ENCODE data around the gene PPM1A. TPM values are rescaled to one million over a fixed set of nuclear protein-coding genes. Genes with fewer than 3 reads are reported as not detected.
"Not testable (repeated sequence)": the region's sequence is repeated elsewhere in the genome, so short reads cannot be mapped to it uniquely, and the experiment has no call there.

PPM1A gene
- total RNA-seq, 1 experiment from 2014 or later, result 16.0 TPM

GRCh38 chr14:60278350-60278749, 29.3 kb downstream of the PPM1A start:
- no peak overlapping the region for H3K4me3 ChIP-seq
- DNase-seq, result no peak
- H3K27me3 ChIP-seq, result no peaks in the 10 kb centered on the region
- H3K9me3 ChIP-seq, result no peaks in the 10 kb centered on the region
- H3K36me3 ChIP-seq, result no peaks in the 10 kb centered on the region

- H3K4me3 ChIP-seq, result no peak overlapping the region
- H3K9me3 ChIP-seq, result no peaks in the 10 kb centered on the region
- peaks cover 25% of the 10 kb centered on the region for H3K36me3 ChIP-seq
- no peaks in the 10 kb centered on the region for H3K27me3 ChIP-seq
- no peak for DNase-seq
Observed at GRCh38 chr14:60287452-60287851, 38.4 kb downstream of the PPM1A start.

- DNase-seq, result no peak
- H3K4me3 ChIP-seq, result no peak overlapping the region
- peaks cover 25% of the 10 kb centered on the region for H3K36me3 ChIP-seq
- no peaks in the 10 kb centered on the region for H3K9me3 ChIP-seq
- H3K27me3 ChIP-seq, result no peaks in the 10 kb centered on the region
Observed at GRCh38 chr14:60288279-60288678, 39.3 kb downstream of the PPM1A start.

GRCh38 chr14:60294411-60295069, 45.5 kb downstream of the PPM1A start:
- DNase-seq, result no peak
- Histone ChIP-seq H3K36me3 (peaks cover 18% of the 10 kb centered on the region), H3K9me3 (no peaks in the 10 kb centered on the region), H3K27me3 (no peaks in the 10 kb centered on the region), H3K4me3 (no peak overlapping the region)

GRCh38 chr14:60300019-60300418, 51.0 kb downstream of the PPM1A start:
- H3K4me3 ChIP-seq, result no peak overlapping the region
- no peaks in the 10 kb centered on the region for H3K36me3 ChIP-seq
- H3K9me3 ChIP-seq, result no peaks in the 10 kb centered on the region
- no peaks in the 10 kb centered on the region for H3K27me3 ChIP-seq
- no peak for DNase-seq

- Histone ChIP-seq H3K27me3 (no peaks in the 10 kb centered on the region), H3K36me3 (no peaks in the 10 kb centered on the region), H3K9me3 (no peaks in the 10 kb centered on the region), H3K4me3 (no peak overlapping the region)
- DNase-seq, result no peak
Observed at GRCh38 chr14:60301685-60302084, 52.7 kb downstream of the PPM1A start.

- no peaks in the 10 kb centered on the region for H3K9me3 ChIP-seq
- no peak for DNase-seq
- H3K36me3 ChIP-seq, result no peaks in the 10 kb centered on the region
- H3K27me3 ChIP-seq, result no peaks in the 10 kb centered on the region
- no peak overlapping the region for H3K4me3 ChIP-seq
Observed at GRCh38 chr14:60302663-60303062, 53.6 kb downstream of the PPM1A start.

GRCh38 chr14:60303745-60304144, 54.7 kb downstream of the PPM1A start:
- no peak for DNase-seq
- Histone ChIP-seq H3K4me3 (no peak overlapping the region), H3K36me3 (no peaks in the 10 kb centered on the region)

GRCh38 chr14:60304509-60304908, 55.5 kb downstream of the PPM1A start:
- no peaks in the 10 kb centered on the region for H3K36me3 ChIP-seq

More at GRCh38 chr14:60303745-60304144, 54.7 kb downstream of the PPM1A start:
- H3K27me3 ChIP-seq, result no peaks in the 10 kb centered on the region
- H3K9me3 ChIP-seq, result no peaks in the 10 kb centered on the region

GRCh38 chr14:60309867-60310552, 61.0 kb downstream of the PPM1A start:
- H3K36me3 ChIP-seq, result no peaks in the 10 kb centered on the region
- H3K4me3 ChIP-seq, result no peak overlapping the region
- DNase-seq, result no peak
- no peaks in the 10 kb centered on the region for H3K9me3 ChIP-seq
- no peaks in the 10 kb centered on the region for H3K27me3 ChIP-seq

More at GRCh38 chr14:60304509-60304908, 55.5 kb downstream of the PPM1A start:
- no peaks in the 10 kb centered on the region for H3K27me3 ChIP-seq
- no peak for DNase-seq
- H3K9me3 ChIP-seq, result no peaks in the 10 kb centered on the region
- no peak overlapping the region for H3K4me3 ChIP-seq

GRCh38 chr14:60311417-60311816, 62.4 kb downstream of the PPM1A start:
- H3K9me3 ChIP-seq, result no peaks in the 10 kb centered on the region
- no peaks in the 10 kb centered on the region for H3K27me3 ChIP-seq
- no peak overlapping the region for H3K4me3 ChIP-seq
- DNase-seq, result no peak
- H3K36me3 ChIP-seq, result no peaks in the 10 kb centered on the region

- Histone ChIP-seq H3K36me3 (no peaks in the 10 kb centered on the region), H3K4me3 (no peak overlapping the region), H3K27me3 (no peaks in the 10 kb centered on the region), H3K9me3 (no peaks in the 10 kb centered on the region)
- DNase-seq, result no peak
Observed at GRCh38 chr14:60313093-60313492, 64.1 kb downstream of the PPM1A start.

- H3K27me3 ChIP-seq, result no peaks in the 10 kb centered on the region
- DNase-seq, result no peak
- no peaks in the 10 kb centered on the region for H3K36me3 ChIP-seq
Observed at GRCh38 chr14:60315196-60315990, 66.4 kb downstream of the PPM1A start.

GRCh38 chr14:60317609-60318008, 68.6 kb downstream of the PPM1A start:
- no peaks in the 10 kb centered on the region for H3K9me3 ChIP-seq
- no peaks in the 10 kb centered on the region for H3K36me3 ChIP-seq
- H3K4me3 ChIP-seq, result no peak overlapping the region
- no peaks in the 10 kb centered on the region for H3K27me3 ChIP-seq
- DNase-seq, result no peak

More at GRCh38 chr14:60315196-60315990, 66.4 kb downstream of the PPM1A start:
- Histone ChIP-seq H3K9me3 (no peaks in the 10 kb centered on the region), H3K4me3 (no peak overlapping the region)

- DNase-seq, H3K36me3 ChIP-seq, H3K27me3 ChIP-seq, H3K4me3 ChIP-seq, H3K9me3 ChIP-seq: not testable (repeated sequence)
Observed at GRCh38 chr14:60320860-60321259, 71.8 kb downstream of the PPM1A start.

- no peak overlapping the region for H3K4me3 ChIP-seq
- H3K9me3 ChIP-seq, result no peaks in the 10 kb centered on the region
- no peaks in the 10 kb centered on the region for H3K36me3 ChIP-seq
- H3K27me3 ChIP-seq, result no peaks in the 10 kb centered on the region
- DNase-seq, result peak; percentile 43
Observed at GRCh38 chr14:60323199-60323896, 74.3 kb downstream of the PPM1A start.

- Histone ChIP-seq H3K36me3 (no peaks in the 10 kb centered on the region), H3K9me3 (no peaks in the 10 kb centered on the region), H3K4me3 (no peak overlapping the region), H3K27me3 (no peaks in the 10 kb centered on the region)
- no peak for DNase-seq
Observed at GRCh38 chr14:60324837-60325236, 75.8 kb downstream of the PPM1A start.
